ENCODE measurements around the gene CNTN4.

Gene CNTN4

GRCh38 chr3:2823031-2823430 lies 724.4 kb downstream of the CNTN4 start:
- no peak for DNase-seq

GRCh38 chr3:2823437-2824211 lies 725.0 kb downstream of the CNTN4 start:
- no peak for DNase-seq

- DNase-seq, result no peak
These were observed 727.4 kb downstream of the CNTN4 start for GRCh38 chr3:2826036-2826435.

- DNase-seq, result no peak
These were observed 727.8 kb downstream of the CNTN4 start for GRCh38 chr3:2826453-2826852.

- DNase-seq, result no peak
These were observed 738.6 kb downstream of the CNTN4 start for GRCh38 chr3:2837239-2837638.

GRCh38 chr3:2837910-2838309 lies 739.2 kb downstream of the CNTN4 start:
- DNase-seq, result no peak

- DNase-seq, result no peak
These were observed 740.0 kb downstream of the CNTN4 start for GRCh38 chr3:2838546-2839157.

GRCh38 chr3:2839876-2840275 lies 741.2 kb downstream of the CNTN4 start:
- no peak for DNase-seq

GRCh38 chr3:2847062-2847841 lies 748.6 kb downstream of the CNTN4 start:
- DNase-seq, result no peak

GRCh38 chr3:2849092-2849491 lies 750.4 kb downstream of the CNTN4 start:
- no peak for DNase-seq

- DNase-seq, result no peak
These were observed 752.0 kb downstream of the CNTN4 start for GRCh38 chr3:2850701-2851100.

GRCh38 chr3:2851361-2851760 lies 752.7 kb downstream of the CNTN4 start:
- DNase-seq, result no peak

GRCh38 chr3:2851835-2852234 lies 753.2 kb downstream of the CNTN4 start:
- no peak for DNase-seq

GRCh38 chr3:2853651-2854050 lies 755.0 kb downstream of the CNTN4 start:
- DNase-seq, result no peak

- no peak for DNase-seq
These were observed 757.8 kb downstream of the CNTN4 start for GRCh38 chr3:2856138-2857133.

GRCh38 chr3:2860626-2861025 lies 762.0 kb downstream of the CNTN4 start:
- no peak for DNase-seq

- DNase-seq, result no peak
These were observed 762.5 kb downstream of the CNTN4 start for GRCh38 chr3:2861120-2861519.

- DNase-seq, result no peak
These were observed 763.3 kb downstream of the CNTN4 start for GRCh38 chr3:2861920-2862319.

- no peak for DNase-seq
These were observed 763.7 kb downstream of the CNTN4 start for GRCh38 chr3:2862366-2862765.

GRCh38 chr3:2863127-2863526 lies 764.5 kb downstream of the CNTN4 start:
- DNase-seq, result no peak

- DNase-seq, result no peak
These were observed 771.2 kb downstream of the CNTN4 start for GRCh38 chr3:2869905-2870304.

GRCh38 chr3:2870724-2871333 lies 772.2 kb downstream of the CNTN4 start:
- DNase-seq, result no peak
